ENCODE data around the gene C1orf167. TPM values are rescaled to one million over a fixed set of nuclear protein-coding genes. Genes with fewer than 3 reads are reported as not detected.
A peak's percentile ranks its signal among the peaks of the same experiment; 100 is the strongest.

C1orf167 gene
- total RNA-seq, 3 donors from 2014 or later, result 0.60 TPM; not detected in 2

DNA sequence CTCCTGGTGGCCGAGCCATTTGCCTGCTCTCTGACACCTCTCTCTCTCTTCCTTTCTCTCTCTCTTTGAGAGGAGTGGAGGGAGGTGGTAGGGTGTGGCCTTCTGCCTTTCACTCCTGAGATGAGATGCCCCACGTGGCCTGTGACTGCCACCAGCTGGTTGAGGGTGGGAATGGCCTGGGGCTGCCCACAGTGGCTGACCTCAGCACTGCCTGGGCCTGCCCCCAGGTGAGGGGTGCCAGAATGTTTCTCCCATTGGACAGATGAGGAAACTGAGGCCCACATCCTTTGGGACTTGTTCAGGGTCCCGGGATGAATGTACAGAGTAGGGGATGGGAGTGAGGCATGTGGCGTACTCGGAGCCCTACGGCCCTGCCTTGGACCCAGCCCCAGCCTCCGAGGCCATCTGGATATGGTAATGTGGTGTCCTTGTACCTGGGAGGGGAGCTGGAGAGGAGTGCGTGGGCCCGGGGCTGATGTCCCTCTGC, 12.7 kb upstream of the C1orf167 start:
- Histone ChIP-seq H3K4me3 (no peak overlapping the region), H3K36me3 (ENCODE audit: low read depth) (no peaks in the 10 kb centered on the region), H3K9me3 (no peaks in the 10 kb centered on the region), H3K4me1 (ENCODE audit: low read depth) (no peaks in the 10 kb centered on the region)
- intact Hi-C loops (cut with DNase I, micrococcal nuclease), result no loop called here
- TF ChIP-seq, protein P1, sequence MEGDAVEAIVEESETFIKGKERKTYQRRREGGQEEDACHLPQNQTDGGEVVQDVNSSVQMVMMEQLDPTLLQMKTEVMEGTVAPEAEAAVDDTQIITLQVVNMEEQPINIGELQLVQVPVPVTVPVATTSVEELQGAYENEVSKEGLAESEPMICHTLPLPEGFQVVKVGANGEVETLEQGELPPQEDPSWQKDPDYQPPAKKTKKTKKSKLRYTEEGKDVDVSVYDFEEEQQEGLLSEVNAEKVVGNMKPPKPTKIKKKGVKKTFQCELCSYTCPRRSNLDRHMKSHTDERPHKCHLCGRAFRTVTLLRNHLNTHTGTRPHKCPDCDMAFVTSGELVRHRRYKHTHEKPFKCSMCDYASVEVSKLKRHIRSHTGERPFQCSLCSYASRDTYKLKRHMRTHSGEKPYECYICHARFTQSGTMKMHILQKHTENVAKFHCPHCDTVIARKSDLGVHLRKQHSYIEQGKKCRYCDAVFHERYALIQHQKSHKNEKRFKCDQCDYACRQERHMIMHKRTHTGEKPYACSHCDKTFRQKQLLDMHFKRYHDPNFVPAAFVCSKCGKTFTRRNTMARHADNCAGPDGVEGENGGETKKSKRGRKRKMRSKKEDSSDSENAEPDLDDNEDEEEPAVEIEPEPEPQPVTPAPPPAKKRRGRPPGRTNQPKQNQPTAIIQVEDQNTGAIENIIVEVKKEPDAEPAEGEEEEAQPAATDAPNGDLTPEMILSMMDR (IDR thresholded peaks at IDR 0.05), result peak; percentile 69
- DNase-seq, result peak; percentile 72 to 75 (median 73)
- peak; percentile 93 for ATAC-seq

DNA sequence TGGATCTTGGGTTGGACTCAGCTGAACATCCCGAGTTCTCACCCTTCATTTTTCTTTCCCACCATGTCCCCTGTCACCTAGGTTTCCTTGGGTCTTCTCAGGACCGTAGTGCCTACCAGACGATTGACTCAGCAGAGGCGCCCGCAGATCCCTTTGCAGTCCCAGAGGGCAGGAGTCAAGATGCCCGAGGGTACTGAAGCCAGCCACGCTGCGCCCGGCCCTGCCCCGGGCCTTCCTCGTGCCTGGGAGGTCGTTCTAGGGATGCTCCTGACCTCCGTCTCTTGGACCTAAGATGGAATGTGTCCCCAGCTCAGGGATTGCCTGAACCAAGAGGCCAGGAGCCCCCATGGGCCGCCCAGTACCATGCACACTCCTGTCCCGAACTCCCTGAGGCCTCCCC, 12.0 kb upstream of the C1orf167 start:
- Histone ChIP-seq H3K4me1 (ENCODE audit: low read depth) (no peaks in the 10 kb centered on the region), H3K4me3 (no peak overlapping the region), H3K36me3 (ENCODE audit: low read depth) (no peaks in the 10 kb centered on the region), H3K9me3 (no peaks in the 10 kb centered on the region)
- intact Hi-C loops (cut with DNase I, micrococcal nuclease), result no loop called here
- DNase-seq (no peak), ATAC-seq (no peak)
- TF ChIP-seq, protein P1 (IDR thresholded peaks at IDR 0.05), result no peak

DNA sequence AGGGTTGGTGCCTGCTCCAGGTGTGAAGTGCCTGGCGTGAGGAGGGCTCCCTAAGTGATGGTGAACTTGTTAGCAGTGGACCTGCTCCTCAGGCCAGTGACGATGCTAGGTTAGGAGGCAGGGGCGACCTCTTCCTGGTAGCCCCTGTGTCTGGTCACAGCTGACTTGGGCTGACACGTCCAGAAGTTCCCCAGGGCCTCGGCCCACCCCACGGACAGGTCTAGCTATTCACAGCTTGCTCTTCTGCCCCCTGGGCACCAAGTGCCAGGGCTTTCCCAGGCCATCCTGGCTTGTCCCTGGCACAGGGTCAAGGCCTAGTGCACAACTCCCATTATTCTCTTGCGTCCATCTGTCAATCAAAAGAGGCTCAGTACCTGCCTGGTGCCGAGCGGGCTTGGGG, 10.9 kb upstream of the C1orf167 start:
- Histone ChIP-seq H3K9me3 (no peaks in the 10 kb centered on the region), H3K36me3 (ENCODE audit: low read depth) (no peaks in the 10 kb centered on the region), H3K4me1 (ENCODE audit: low read depth) (no peaks in the 10 kb centered on the region), H3K4me3 (no peak overlapping the region)
- intact Hi-C loops (cut with DNase I, micrococcal nuclease), result no loop called here
- no peak for DNase-seq
- no peak for ATAC-seq
- TF ChIP-seq, protein P1 (IDR thresholded peaks at IDR 0.05), result no peak

DNA sequence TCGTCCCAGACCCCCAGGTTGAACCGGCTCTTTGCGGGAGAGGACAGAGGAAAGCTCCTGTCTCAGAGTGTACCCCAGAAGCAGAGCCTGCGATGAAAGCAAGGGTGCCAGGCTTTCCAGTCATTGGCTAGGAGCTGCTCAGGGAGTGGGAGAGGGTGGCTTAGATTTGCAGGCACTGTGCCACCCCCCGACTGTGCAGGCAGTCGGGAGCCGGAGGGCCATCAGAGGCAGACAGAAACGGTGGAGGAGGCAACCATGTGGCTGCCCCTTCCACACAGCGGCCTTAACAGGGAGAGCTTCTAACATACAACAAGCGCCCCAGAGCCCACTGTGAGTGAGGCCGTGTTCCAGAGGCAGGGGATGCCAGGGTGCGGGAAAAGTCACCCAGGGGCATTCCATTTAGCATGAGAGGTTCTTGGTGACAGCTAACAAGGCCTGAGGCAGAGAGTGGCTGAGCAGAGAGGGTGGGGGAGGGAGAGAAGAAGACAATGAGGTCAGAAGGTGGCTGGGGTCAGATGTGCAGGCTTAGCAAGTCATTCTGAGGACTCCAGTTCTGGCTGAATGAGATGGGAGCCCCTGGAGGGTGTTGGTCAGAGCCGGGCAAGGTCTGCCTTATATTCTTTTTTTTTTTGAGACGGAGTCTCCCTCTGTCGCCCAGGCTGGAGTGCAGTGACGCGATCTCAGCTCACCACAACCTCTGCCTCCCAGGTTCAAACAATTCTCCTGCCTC, 9.5 kb upstream of the C1orf167 start:
- Histone ChIP-seq H3K9me3 (no peaks in the 10 kb centered on the region), H3K4me3 (no peak overlapping the region), H3K4me1 (ENCODE audit: low read depth) (no peaks in the 10 kb centered on the region), H3K36me3 (ENCODE audit: low read depth) (no peaks in the 10 kb centered on the region)
- intact Hi-C loops (cut with DNase I, micrococcal nuclease), result no loop called here
- DNase-seq, result no peak
- TF ChIP-seq, protein P1 (IDR thresholded peaks at IDR 0.05), result no peak
- ATAC-seq, result no peak

DNA sequence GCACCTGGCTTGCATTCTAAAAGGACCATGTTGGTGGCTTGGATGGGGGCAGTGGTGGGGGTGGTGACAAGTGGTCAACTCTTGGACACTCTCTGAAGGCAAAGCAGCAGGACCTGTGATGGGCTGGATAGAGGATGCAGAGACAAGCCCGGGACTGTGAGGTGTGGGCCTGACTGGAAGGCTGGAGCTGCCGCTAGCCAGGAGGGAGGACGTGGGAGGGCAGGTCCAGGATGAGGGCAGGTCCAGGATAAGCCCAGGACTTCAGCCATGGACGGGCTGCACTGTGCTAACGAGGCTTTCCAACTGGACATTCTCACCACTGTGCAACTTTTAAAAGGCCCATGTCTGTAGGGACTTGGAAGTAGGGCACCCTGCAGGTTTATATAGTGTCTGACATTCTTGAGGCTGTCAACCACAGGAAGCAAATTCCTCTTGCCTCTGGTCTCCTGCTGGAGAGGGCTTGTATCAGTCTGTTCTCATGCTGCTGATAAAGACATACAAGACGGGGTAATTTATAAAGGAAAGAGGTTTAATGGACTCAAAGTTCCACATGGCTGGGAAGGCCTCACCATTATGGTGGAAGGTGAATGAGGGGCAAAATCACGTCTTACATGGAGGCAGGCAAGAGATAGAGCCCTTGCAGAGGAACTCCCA, 8.3 kb upstream of the C1orf167 start:
- Histone ChIP-seq H3K9me3 (no peaks in the 10 kb centered on the region), H3K4me1 (ENCODE audit: low read depth) (no peaks in the 10 kb centered on the region), H3K36me3 (ENCODE audit: low read depth) (no peaks in the 10 kb centered on the region), H3K4me3 (no peak overlapping the region)
- ATAC-seq, result no peak
- DNase-seq, result no peak
- TF ChIP-seq, protein P1 (IDR thresholded peaks at IDR 0.05), result no peak
- intact Hi-C loops (cut with DNase I, micrococcal nuclease), result no loop called here
